ENCODE data around the gene PRMT7.

DNA sequence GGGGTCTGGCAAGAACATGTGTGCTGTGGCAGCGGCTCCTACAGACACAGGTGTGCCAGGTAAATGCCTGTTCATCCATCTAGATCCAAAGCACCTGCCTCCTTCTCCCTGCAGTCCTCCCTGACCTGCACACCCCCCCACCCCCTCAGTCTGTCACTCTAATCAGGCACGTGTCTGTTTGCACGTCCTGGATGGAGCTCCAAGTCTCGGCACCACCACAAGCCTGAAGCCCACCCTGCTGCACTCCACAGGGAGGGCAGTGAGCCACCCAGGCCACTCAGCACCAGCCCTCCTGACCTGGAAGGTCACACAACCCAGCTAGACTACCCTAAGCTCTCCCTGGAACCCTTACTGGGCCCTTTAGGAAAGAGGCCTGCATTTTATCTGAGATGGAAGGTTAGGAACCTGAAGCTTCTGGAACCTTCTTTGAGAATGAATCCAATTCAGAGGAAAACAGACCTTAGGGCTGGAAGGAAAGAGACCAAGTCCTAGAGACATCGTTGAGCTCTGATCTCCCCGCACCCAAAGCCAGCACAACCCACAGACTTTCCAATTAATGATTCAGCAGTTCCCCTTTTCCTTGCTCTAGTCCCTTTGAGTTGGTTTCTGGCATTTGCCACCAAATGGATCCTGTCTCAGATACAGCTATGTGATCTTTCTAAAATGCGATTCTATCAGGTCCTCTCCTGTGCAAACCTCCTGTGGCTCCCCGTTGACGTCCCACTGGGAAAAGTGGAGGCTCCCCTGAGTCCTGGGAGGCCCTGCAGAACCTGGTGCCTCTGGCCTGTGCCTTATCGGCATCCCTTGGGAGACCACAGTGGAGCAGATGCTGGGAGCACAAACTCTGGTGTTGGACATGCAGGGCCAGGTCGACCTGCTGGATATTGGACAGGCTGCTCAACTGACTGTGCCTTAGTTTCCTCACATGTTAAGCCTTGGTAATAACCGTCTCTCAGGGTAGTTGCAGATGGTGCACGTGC, 67.9 kb downstream of the PRMT7 start:
- TF ChIP-seq, protein P1, sequence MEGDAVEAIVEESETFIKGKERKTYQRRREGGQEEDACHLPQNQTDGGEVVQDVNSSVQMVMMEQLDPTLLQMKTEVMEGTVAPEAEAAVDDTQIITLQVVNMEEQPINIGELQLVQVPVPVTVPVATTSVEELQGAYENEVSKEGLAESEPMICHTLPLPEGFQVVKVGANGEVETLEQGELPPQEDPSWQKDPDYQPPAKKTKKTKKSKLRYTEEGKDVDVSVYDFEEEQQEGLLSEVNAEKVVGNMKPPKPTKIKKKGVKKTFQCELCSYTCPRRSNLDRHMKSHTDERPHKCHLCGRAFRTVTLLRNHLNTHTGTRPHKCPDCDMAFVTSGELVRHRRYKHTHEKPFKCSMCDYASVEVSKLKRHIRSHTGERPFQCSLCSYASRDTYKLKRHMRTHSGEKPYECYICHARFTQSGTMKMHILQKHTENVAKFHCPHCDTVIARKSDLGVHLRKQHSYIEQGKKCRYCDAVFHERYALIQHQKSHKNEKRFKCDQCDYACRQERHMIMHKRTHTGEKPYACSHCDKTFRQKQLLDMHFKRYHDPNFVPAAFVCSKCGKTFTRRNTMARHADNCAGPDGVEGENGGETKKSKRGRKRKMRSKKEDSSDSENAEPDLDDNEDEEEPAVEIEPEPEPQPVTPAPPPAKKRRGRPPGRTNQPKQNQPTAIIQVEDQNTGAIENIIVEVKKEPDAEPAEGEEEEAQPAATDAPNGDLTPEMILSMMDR (conservative IDR thresholded peaks at IDR 0.05) = no peak
- TF ChIP-seq EZH2 (IDR thresholded peaks at IDR 0.05; ENCODE audit: low read depth) = no peak
